ENCODE measurements around the gene ADAM21.
"Not testable (repeated sequence)": the region's sequence is repeated elsewhere in the genome, so short reads cannot be mapped to it uniquely, and the experiment has no call there.

The ADAM21 gene

GRCh38 chr14:70473825-70474224 lies 21.9 kb downstream of the ADAM21 start:
- no peak for DNase-seq (ENCODE audit: low read depth, low spot score)
- no peak overlapping the region for H3K27ac ChIP-seq

DNA sequence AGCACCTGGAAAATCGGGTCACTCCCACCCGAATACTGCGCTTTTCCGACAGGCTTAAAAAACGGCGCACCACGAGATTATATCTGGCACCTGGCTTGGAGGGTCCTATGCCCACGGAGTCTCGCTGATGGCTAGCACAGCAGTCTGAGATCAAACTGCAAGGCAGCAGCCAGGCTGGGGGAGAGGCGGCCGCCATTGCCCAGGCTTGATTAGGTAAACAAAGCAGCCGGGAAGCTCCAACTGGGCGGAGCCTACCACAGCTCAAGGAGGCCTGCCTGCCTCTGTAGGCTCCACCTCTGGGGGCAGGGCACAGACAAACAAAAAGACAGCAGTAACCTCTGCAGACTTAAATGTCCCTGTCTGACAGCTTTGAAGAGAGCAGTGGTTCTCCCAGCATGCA lies 23.5 kb downstream of the ADAM21 start:
- H3K27ac ChIP-seq; DNase-seq (ENCODE audit: low read depth, low spot score): not testable (repeated sequence)

DNA sequence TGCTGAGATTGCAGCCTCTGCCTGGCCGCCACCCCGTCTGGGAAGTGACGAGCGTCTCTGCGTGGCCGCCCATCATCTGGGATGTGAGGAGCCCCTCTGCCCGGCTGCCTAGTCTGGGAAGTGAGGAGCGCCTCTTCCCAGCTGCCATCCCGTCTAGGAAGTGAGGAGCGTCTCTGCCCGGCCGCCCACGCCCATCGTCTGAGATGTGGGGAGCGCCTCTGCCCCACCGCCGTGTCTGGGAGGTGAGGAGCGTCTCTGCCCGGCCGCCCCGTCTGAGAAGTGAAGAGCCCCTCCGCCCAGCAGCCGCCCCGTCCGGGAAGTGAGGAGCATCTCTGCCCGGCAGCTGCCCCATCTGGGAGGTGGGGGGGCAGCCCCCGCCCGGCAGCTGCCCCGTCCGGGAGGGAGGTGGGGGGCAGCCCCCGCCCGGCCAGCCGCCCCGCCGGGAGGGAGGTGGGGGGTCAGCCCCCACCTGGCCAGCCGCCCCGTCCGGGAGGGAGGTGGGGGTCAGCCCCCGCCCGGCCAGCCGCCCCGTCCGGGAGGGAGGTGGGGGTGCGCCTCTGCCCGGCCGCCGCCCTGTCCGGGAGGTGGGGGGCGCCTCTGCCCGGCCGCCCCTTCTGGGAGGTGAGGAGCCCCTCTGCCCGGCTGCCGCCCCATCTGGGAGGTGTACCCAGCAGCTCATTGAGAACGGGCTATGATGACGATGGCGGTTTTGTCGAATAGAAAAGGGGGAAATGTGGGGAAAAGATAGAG lies 25.6 kb downstream of the ADAM21 start:
- not testable (repeated sequence) for H3K27ac ChIP-seq; DNase-seq (ENCODE audit: low read depth, low spot score)

GRCh38 chr14:70489579-70490200 lies 37.7 kb downstream of the ADAM21 start:
- no peak for DNase-seq (ENCODE audit: low read depth, low spot score)
- no peak overlapping the region for H3K27ac ChIP-seq

- no peak for DNase-seq (ENCODE audit: low read depth, low spot score)
- no peak overlapping the region for H3K27ac ChIP-seq
Measured at GRCh38 chr14:70498191-70498590, 46.2 kb downstream of the ADAM21 start.

All from epithelial cell of prostate (primary cell).